ENCODE measurements around the gene AGRP. TPM values are rescaled to one million over a fixed set of nuclear protein-coding genes. Genes with fewer than 3 reads are reported as not detected.

AGRP gene
- total and polyA plus RNA-seq, 3 donors from 2014 or later = 1.2 to 1.7 TPM; not detected in 1

DNA sequence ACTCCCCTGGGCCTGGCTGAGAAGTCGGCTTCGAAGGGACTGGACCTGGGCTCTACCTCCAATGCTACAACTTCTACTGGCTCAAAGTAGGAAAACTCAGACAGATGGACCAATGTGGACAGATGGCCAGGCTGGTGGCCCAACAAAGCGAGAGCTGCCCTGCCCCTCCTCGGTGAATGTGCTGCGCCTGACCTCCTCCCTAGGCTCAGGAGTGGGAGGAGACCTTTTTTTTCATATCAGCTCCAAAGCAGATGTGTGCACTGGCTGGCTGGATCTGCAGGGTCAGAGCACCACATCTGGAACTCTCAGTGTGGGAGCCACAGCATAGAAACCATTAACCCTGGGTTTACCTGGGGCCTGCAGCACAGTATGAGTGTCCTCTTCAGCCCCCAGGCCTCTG is 23.2 kb downstream of the AGRP start:
- Histone ChIP-seq H3K27me3 (no peaks in the 10 kb centered on the region), H3K4me1 (peaks cover 83% of the 10 kb centered on the region), H3K4me3 (no peak overlapping the region), H3K27ac (peak overlapping the region; percentile 70 to 73), H3K36me3 (ENCODE audit: low read depth, missing control alignments) (no peaks in the 10 kb centered on the region), H3K9me3 (no peaks in the 10 kb centered on the region)
- intact Hi-C loops (cut with DNase I; ENCODE audit: low total_unique reads) = no loop called here
- TF ChIP-seq POLR2A (IDR thresholded peaks at IDR 0.05) = no peak
- no peak for TF ChIP-seq CTCF (IDR thresholded peaks at IDR 0.05)
- 50 to 52% methylated on average over 5 of the region's 5 CpGs for whole genome bisulfite sequencing, 2 donors
- DNase-seq = peak; percentile 55

DNA sequence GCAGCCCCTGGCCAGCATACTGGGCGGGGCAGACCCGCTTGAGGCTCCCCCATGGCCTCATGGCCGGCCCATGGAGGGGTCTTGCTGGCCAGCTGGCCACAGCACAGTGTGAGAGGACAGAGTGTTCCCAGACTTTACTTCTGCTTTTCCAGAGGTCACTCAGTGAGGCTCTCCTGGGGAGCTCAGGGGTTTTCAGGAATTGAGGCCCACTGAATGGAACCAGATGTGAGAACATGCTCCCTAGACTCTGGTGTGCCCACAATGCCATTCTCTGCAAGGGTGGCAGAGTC is 23.5 kb downstream of the AGRP start:
- Histone ChIP-seq H3K4me1 (peaks cover 82% of the 10 kb centered on the region), H3K27ac (peak overlapping the region; percentile 70 to 73), H3K9me3 (no peaks in the 10 kb centered on the region), H3K27me3 (no peaks in the 10 kb centered on the region), H3K36me3 (ENCODE audit: low read depth, missing control alignments) (no peaks in the 10 kb centered on the region), H3K4me3 (no peak overlapping the region)
- 31% methylated on average over 3 of the region's 3 CpGs; no CpG with 5 or more reads in 1 of the 2 donors for WGBS, 2 donors
- intact Hi-C loops (cut with DNase I; ENCODE audit: low total_unique reads) = no loop called here
- TF ChIP-seq POLR2A (IDR thresholded peaks at IDR 0.05) (no peak), CTCF (IDR thresholded peaks at IDR 0.05) (no peak)
- DNase-seq = peak; percentile 61

- intact Hi-C loops (cut with DNase I; ENCODE audit: low total_unique reads) = no loop called here
- Histone ChIP-seq H3K9me3 (no peaks in the 10 kb centered on the region), H3K27ac (peak overlapping the region; percentile 70 to 73), H3K36me3 (ENCODE audit: low read depth, missing control alignments) (no peaks in the 10 kb centered on the region), H3K4me3 (no peak overlapping the region), H3K4me1 (peaks cover 77% of the 10 kb centered on the region), H3K27me3 (no peaks in the 10 kb centered on the region)
- 26 to 31% methylated on average over 6 to 7 of the region's 7 CpGs for WGBS, 2 donors
- TF ChIP-seq POLR2A (IDR thresholded peaks at IDR 0.05) = no peak
- no peak for TF ChIP-seq CTCF (IDR thresholded peaks at IDR 0.05)
- peak; percentile 79 for DNase-seq
Measured at GRCh38 chr16:67459066-67459860, 24.1 kb downstream of the AGRP start.

DNA sequence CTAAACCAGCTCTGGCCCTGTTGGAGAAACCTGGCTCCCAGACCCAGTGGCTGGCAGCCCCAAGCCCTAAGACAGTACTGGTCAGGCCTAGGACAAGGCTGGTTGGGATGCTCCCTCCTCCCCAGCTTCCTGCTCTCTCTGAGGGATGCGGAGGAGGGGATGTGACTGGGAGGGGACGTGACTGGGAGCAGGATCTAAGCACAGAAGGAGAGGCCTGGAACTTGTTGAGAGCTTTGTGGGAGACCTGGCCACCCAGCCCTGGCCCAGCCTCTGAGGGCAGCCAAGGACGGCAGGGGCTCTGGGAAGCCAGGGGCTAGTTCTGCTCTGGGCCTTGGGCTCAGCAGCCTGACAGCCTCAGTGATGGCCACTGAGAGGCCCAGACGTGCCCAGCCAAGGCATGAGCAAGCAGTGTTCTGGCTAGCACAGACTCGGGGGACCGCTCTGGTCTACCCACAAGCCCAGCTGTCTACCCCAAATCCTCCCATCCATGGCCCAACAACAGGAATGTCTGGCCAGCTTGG is 25.2 kb downstream of the AGRP start:
- intact Hi-C loops (cut with DNase I; ENCODE audit: low total_unique reads) = no loop called here
- no peaks in the 10 kb centered on the region for H3K9me3 ChIP-seq
- no peak overlapping the region for H3K4me3 ChIP-seq
- DNase-seq = peak; percentile 50
- H3K4me1 ChIP-seq = peaks cover 76% of the 10 kb centered on the region
- WGBS, 2 donors = 46 to 59% methylated on average over 5 to 6 of the region's 6 CpGs
- TF ChIP-seq CTCF (IDR thresholded peaks at IDR 0.05) (no peak), POLR2A (IDR thresholded peaks at IDR 0.05) (no peak)
- peak overlapping the region; percentile 12 to 70 for H3K27ac ChIP-seq
- H3K36me3 ChIP-seq (ENCODE audit: low read depth, missing control alignments) = no peaks in the 10 kb centered on the region
- H3K27me3 ChIP-seq = no peaks in the 10 kb centered on the region

DNA sequence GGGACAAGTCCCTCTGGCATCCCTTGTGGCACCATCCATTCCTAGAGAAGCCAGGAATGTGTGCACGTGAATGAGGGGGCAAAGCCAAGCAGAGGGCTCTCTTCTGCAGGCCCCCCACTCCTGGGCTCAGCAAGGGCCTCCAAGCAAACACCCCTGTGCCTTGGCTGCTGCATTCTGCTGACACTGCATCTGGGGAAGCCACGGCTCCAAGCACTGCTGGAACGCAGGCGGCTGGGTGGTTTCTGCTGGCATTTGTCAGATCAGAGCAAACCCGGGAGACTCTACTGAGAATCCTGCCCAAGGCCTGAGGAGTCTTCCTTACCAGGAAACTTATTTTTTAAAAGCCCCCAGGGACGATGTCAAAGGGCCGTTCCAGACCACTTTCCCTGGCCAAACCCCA is 25.7 kb downstream of the AGRP start:
- peak overlapping the region in 1 of 2 donors; percentile 70 for H3K27ac ChIP-seq
- H3K4me1 ChIP-seq = peaks cover 71% of the 10 kb centered on the region
- 55 to 67% methylated on average over 7 of the region's 7 CpGs for WGBS, 2 donors
- intact Hi-C loops (cut with DNase I; ENCODE audit: low total_unique reads) = no loop called here
- H3K27me3 ChIP-seq = no peaks in the 10 kb centered on the region
- no peak for DNase-seq
- TF ChIP-seq POLR2A (IDR thresholded peaks at IDR 0.05) (no peak), CTCF (IDR thresholded peaks at IDR 0.05) (no peak)
- H3K4me3 ChIP-seq = no peak overlapping the region
- no peaks in the 10 kb centered on the region for H3K36me3 ChIP-seq (ENCODE audit: low read depth, missing control alignments)
- no peaks in the 10 kb centered on the region for H3K9me3 ChIP-seq
